Prostate gland (tissue), 2 donors: ENCODE data around the gene SPG21. TPM values are rescaled to one million over a fixed set of nuclear protein-coding genes. Genes with fewer than 3 reads are reported as not detected.

ENCODE experiments used
- DNase-seq: peaks from one replicate; pipeline ENCODE4 v3.0.0-alpha.2; 2019; ENCODE audit warnings: low spot score
- H3K27ac ChIP-seq, 2 donors: fragments of 200-600 bp; sonication (generic); 2 replicates each; pipeline ENCODE4 v1.5.1; 2017 to 2019
- H3K27me3 ChIP-seq: fragments of 200-600 bp; sonication (generic); replicated peaks from 2 replicates; pipeline ENCODE4 v1.5.1; 2019; ENCODE audit not compliant: insufficient read depth
- H3K36me3 ChIP-seq, 2 donors: fragments of 200-600 bp; sonication (generic); 1 replicate in 1 of 2; 2 replicates in 1 of 2; pipeline versions ENCODE4 v1.5.1 to v1.8.1; 2017 to 2019
- H3K4me1 ChIP-seq: fragments of 200-600 bp; sonication (generic); replicated peaks from 2 replicates; pipeline ENCODE4 v1.5.1; 2019
- H3K4me3 ChIP-seq, 2 donors: fragments of 200-600 bp; sonication (generic); 2 replicates each; pipeline ENCODE4 v1.5.1; 2017 to 2019
- H3K9me3 ChIP-seq: fragments of 200-600 bp; sonication (generic); 2 replicates; pipeline ENCODE4 v1.5.1; 2017
- POLR2A ChIP-seq: fragments of 450-650 bp; IDR thresholded peaks from one replicate; pipeline ENCODE4 v1.6.1; 2016; ENCODE audit warnings: antibody characterized with exemption, mild to moderate bottlenecking
- POLR2AphosphoS5 ChIP-seq: sonication (generic); formaldehyde crosslinking; IDR thresholded peaks from one replicate; pipeline ENCODE4 v1.6.1; 2017; ENCODE audit warnings: antibody characterized with exemption
- WGBS: methylation state at CpG from one replicate; pipeline ENCODE4 v1.1.5; 2018; 5-methylcytosine and 5-hydroxymethylcytosine counted together
- intact Hi-C: fragments of 100-400 bp; cut with DNase I; formaldehyde crosslinking; loops from one replicate; pipeline ENCODE4 v1.14.2; 2022
- total RNA-seq, 2 donors: library from RNA; depleted of rRNA; stranded (reverse); fragments of >200 nt; gene quantifications; one replicate each; pipeline ENCODE4 v1.1.0, GENCODE V29; 2016
- TF ChIP-seq, protein P1 (sequence below), 4 experiments: fragments of 200-600 bp in 2 of 4; fragments of 450-650 bp in 2 of 4; sonication (generic) in 2 of 4; IDR thresholded peaks; 1 replicate in 3 of 4; 2 replicates in 1 of 4; pipeline ENCODE4 v1.5.1; 2016 to 2019; ENCODE audit warnings: antibody characterized with exemption in 4 of 4, mild to moderate bottlenecking in 2 of 4, moderate library complexity in 2 of 4

The SPG21 gene
- total RNA-seq, 2 donors from 2014 or later: 95.8 to 98.8 TPM

DNA sequence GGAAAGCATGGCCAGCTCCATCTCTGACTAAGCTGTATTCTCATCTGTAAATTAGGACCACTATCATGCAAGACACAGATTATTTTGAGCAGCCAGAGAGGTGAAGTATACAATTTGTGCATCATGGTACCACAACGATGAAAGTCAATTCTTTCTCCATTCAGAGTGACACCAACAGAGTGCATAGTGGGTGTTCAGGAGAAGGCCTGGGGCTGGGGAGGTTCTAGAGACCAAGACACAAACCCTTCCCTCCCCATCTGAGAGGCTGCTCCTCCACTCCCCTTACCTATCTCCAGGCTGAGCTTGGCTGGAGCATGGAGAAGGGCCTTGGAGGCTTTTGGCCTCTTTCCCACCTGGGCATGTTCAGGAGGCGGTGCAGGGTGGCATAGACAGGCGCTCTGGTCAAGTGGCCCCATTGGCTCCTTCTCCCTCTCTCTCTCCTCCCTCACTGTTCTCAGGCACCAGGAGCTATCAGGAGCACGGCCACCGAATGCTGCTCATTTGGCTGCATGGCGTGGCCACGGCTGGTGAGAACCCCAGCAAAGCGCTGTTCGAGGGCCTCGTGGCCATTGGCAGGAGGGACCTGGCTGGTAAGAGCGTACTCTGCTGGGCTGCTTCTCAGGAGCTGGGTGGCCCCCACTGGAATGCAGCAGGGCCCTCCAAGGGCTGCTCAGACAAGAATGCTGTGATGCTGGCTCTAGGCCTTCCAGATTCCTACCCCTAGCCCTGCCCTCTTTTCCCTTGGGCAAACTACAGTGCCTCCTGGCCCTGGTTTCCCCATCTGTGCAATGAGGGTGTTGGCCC is 40.1 kb downstream of the SPG21 start:
- WGBS: 93% methylated on average over 11 of the region's 11 CpGs
- Histone ChIP-seq H3K36me3 (no peaks in the 10 kb centered on the region), H3K4me1 (no peaks in the 10 kb centered on the region), H3K4me3 (no peak overlapping the region), H3K27me3 (no peaks in the 10 kb centered on the region), H3K27ac (no peak overlapping the region), H3K9me3 (no peaks in the 10 kb centered on the region)
- TF ChIP-seq POLR2AphosphoS5: no peak
- TF ChIP-seq, protein P1, sequence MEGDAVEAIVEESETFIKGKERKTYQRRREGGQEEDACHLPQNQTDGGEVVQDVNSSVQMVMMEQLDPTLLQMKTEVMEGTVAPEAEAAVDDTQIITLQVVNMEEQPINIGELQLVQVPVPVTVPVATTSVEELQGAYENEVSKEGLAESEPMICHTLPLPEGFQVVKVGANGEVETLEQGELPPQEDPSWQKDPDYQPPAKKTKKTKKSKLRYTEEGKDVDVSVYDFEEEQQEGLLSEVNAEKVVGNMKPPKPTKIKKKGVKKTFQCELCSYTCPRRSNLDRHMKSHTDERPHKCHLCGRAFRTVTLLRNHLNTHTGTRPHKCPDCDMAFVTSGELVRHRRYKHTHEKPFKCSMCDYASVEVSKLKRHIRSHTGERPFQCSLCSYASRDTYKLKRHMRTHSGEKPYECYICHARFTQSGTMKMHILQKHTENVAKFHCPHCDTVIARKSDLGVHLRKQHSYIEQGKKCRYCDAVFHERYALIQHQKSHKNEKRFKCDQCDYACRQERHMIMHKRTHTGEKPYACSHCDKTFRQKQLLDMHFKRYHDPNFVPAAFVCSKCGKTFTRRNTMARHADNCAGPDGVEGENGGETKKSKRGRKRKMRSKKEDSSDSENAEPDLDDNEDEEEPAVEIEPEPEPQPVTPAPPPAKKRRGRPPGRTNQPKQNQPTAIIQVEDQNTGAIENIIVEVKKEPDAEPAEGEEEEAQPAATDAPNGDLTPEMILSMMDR (IDR thresholded peaks at IDR 0.05): no peak
- no peak for TF ChIP-seq POLR2A
- no peak for DNase-seq
- intact Hi-C loops: no loop called here

DNA sequence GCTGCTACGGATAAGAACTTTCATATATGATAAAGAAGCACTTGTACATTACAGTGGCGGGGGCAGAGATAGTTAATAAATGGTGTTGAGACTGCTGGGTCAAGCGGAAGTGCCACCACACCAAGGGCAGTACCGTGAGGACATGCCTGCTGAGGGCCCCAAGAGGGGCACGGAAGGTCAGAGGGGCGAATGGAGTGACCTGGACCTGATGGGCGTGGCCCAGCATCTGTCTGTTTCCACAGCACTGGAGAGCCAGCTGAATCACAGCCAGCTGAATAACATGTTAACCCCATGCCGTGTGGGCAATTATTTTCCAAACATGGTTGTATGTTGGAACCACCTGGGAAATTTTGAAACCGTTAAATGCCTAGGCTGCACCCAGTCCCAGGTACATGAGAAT is 40.8 kb downstream of the SPG21 start:
- DNase-seq: no peak
- intact Hi-C loops: no loop called here
- WGBS: 84% methylated on average over 9 of the region's 9 CpGs

DNA sequence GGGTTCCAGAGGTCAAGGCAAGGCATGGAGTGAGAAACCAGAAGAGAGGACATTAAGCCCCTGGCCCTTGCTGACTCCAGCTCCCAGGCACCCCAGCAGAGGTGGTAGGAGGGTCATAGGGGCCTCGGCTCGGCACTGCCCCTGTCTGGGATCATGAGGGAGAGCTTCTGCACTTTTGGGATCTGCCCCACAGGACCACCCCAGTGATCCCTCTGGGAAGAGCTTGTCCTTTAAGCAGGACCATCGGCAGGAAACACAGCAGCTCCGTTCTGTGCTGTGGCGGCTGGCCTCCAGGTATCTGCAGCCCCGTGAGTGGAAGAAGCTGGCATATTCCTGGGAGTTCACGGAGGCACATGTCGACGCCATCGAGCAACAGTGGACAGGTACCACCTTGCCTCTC is 42.5 kb downstream of the SPG21 start:
- TF ChIP-seq, protein P1 (IDR thresholded peaks at IDR 0.05): no peak
- no peak for TF ChIP-seq POLR2A
- no peak for TF ChIP-seq POLR2AphosphoS5
- Histone ChIP-seq H3K9me3 (no peaks in the 10 kb centered on the region), H3K36me3 (no peaks in the 10 kb centered on the region), H3K27ac (no peak overlapping the region), H3K4me1 (no peaks in the 10 kb centered on the region), H3K4me3 (no peak overlapping the region), H3K27me3 (no peaks in the 10 kb centered on the region)
- WGBS: 84% methylated on average over 10 of the region's 10 CpGs
- no peak for DNase-seq
- intact Hi-C loops: no loop called here

More for the DNA sequence above, 40.8 kb downstream of the SPG21 start:
- no peaks in the 10 kb centered on the region for H3K9me3 ChIP-seq
- no peaks in the 10 kb centered on the region for H3K4me1 ChIP-seq
- TF ChIP-seq POLR2A: no peak
- TF ChIP-seq POLR2AphosphoS5: no peak
- TF ChIP-seq, protein P1 (IDR thresholded peaks at IDR 0.05): no peak
- H3K4me3 ChIP-seq: no peak overlapping the region
- H3K27me3 ChIP-seq: no peaks in the 10 kb centered on the region
- no peaks in the 10 kb centered on the region for H3K36me3 ChIP-seq
- H3K27ac ChIP-seq: no peak overlapping the region

DNA sequence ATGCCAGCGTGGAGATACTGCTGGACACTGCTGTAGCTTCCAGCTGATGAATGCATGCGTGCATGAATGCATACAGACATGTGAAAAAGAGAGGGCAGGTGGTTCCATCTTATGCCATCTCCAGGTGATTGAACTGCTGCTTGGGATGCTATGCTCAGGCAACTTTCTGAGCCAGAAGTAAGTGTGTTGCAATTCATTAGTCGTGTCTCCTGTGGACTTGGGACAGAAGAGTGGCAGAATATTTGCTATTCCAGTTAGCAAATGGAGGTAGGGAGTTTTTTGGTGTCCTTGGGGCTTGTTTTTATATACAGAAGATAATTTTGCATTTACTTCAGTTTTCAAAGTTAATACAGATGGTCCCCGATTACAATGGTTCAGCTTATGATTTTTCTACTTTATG is 44.8 kb downstream of the SPG21 start:
- Histone ChIP-seq H3K27ac (no peak overlapping the region), H3K4me3 (no peak overlapping the region), H3K27me3 (no peaks in the 10 kb centered on the region), H3K9me3 (no peaks in the 10 kb centered on the region), H3K4me1 (no peaks in the 10 kb centered on the region), H3K36me3 (no peaks in the 10 kb centered on the region)
- intact Hi-C loops: no loop called here
- no peak for DNase-seq
- 71% methylated on average over 4 of the region's 4 CpGs for WGBS
- TF ChIP-seq, protein P1 (IDR thresholded peaks at IDR 0.05): no peak
- TF ChIP-seq POLR2A: no peak
- no peak for TF ChIP-seq POLR2AphosphoS5
